ENCODE data around the gene ZDHHC8.

DNA sequence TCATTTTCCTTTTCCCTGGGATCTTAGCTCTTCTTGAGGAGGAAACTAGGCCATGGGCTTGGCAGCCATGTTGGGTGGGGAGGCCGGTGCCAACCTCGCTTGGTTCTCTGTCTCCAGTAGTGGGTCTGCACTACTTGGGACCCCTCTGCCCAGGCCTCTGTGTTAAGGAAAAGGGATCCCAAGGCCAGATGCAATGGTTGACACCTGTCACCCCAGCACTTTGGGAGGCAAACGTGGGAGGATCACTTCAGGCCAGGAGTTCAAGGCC, 1.9 kb upstream of the ZDHHC8 start:
- no peak for TF ChIP-seq CTCF (IDR thresholded peaks at IDR 0.05)
- TF ChIP-seq POLR2A (IDR thresholded peaks at IDR 0.05), result no peak

Measured in breast epithelium (tissue), 3 donors.